Chondrocyte (in vitro differentiated cells): ENCODE data around the gene TMEM253. TPM values are rescaled to one million over a fixed set of nuclear protein-coding genes. Genes with fewer than 3 reads are reported as not detected.
A peak's percentile ranks its signal among the peaks of the same experiment; 100 is the strongest.

ENCODE experiments used
- DNase-seq: peaks from one replicate; pipeline ENCODE4 v3.0.0; 2021; ENCODE audit warnings: mixed read lengths, low spot score
- H3K27ac Mint-ChIP-seq: one replicate; pipeline ENCODE4 v1.8.0; 2021; ENCODE audit warnings: mild to moderate bottlenecking, moderate library complexity, mixed read lengths; ENCODE audit not compliant: unreplicated experiment
- H3K27me3 Mint-ChIP-seq: 2 replicates; pipeline ENCODE4 v1.8.0; 2021; ENCODE audit warnings: low read depth, mixed read lengths
- H3K36me3 Mint-ChIP-seq: 2 replicates; pipeline ENCODE4 v1.8.0; 2021; ENCODE audit warnings: low read depth, mixed read lengths
- H3K4me1 Mint-ChIP-seq: 2 replicates; pipeline ENCODE4 v1.8.0; 2021; ENCODE audit warnings: low read depth, mild to moderate bottlenecking, mixed read lengths
- H3K4me3 Mint-ChIP-seq: one replicate; pipeline ENCODE4 v1.8.0; 2021; ENCODE audit warnings: mild to moderate bottlenecking, moderate library complexity, mixed read lengths; ENCODE audit not compliant: unreplicated experiment
- H3K9me3 Mint-ChIP-seq: 2 replicates; pipeline ENCODE4 v1.8.0; 2021; ENCODE audit warnings: low read depth, mixed read lengths
- CTCF ChIP-seq: fragments of 200-600 bp; sonication (generic); IDR thresholded peaks from 2 replicates; pipeline ENCODE4 v1.5.0; 2021; ENCODE audit warnings: antibody characterized with exemption, mild to moderate bottlenecking, moderate library complexity
- total RNA-seq: library from RNA; stranded (reverse); gene quantifications from 3 replicates; pipeline ENCODE4 v1.2.1, GENCODE V29; 2021

Gene TMEM253
- total RNA-seq, 1 donor from 2014 or later: 1.1 TPM

GRCh38 chr14:21056520-21057163 is 44.2 kb upstream of the TMEM253 start:
- no peak for DNase-seq
- Mint-ChIP-seq H3K27ac (no peak overlapping the region), H3K36me3 (no peaks in the 10 kb centered on the region), H3K9me3 (no peaks in the 10 kb centered on the region), H3K27me3 (no peaks in the 10 kb centered on the region), H3K4me1 (peaks cover 25% of the 10 kb centered on the region), H3K4me3 (no peak overlapping the region)
- no peak for TF ChIP-seq CTCF

GRCh38 chr14:21057803-21058675 is 42.8 kb upstream of the TMEM253 start, which contains the start of gene RNASE8:
Gene RNASE8, plus strand, starts transcription at chr14:21057822. Its CDS starts 71 bp downstream, at chr14:21057893.
- H3K9me3 Mint-ChIP-seq: no peaks in the 10 kb centered on the region
- peak within 1 kb of the TSS; percentile 20 for H3K27ac Mint-ChIP-seq
- no peak within 1 kb of the TSS for H3K4me3 Mint-ChIP-seq
- no peaks in the 10 kb centered on the region for H3K27me3 Mint-ChIP-seq
- H3K4me1 Mint-ChIP-seq: peaks cover 35% of the 10 kb centered on the region
- no peak for DNase-seq
- no peaks in the 10 kb centered on the region for H3K36me3 Mint-ChIP-seq
- TF ChIP-seq CTCF: no peak

GRCh38 chr14:21058903-21059302 is 42.0 kb upstream of the TMEM253 start:
- TF ChIP-seq CTCF: no peak
- no peak overlapping the region for H3K27ac Mint-ChIP-seq
- H3K4me1 Mint-ChIP-seq: peaks cover 44% of the 10 kb centered on the region
- H3K4me3 Mint-ChIP-seq: no peak overlapping the region
- no peaks in the 10 kb centered on the region for H3K9me3 Mint-ChIP-seq
- no peaks in the 10 kb centered on the region for H3K27me3 Mint-ChIP-seq
- H3K36me3 Mint-ChIP-seq: no peaks in the 10 kb centered on the region
- DNase-seq: no peak

- no peak for TF ChIP-seq CTCF
- DNase-seq: no peak
- Mint-ChIP-seq H3K27ac (no peak overlapping the region), H3K36me3 (no peaks in the 10 kb centered on the region), H3K9me3 (no peaks in the 10 kb centered on the region), H3K4me3 (no peak overlapping the region), H3K27me3 (no peaks in the 10 kb centered on the region), H3K4me1 (peaks cover 46% of the 10 kb centered on the region)
These were observed 40.8 kb upstream of the TMEM253 start for GRCh38 chr14:21059842-21060613.
